HG03025 (cell line): ENCODE data around the gene NOXRED1.

Experiments used
- ATAC-seq: cut with Tn5 transposase; IDR thresholded peaks from one replicate; pipeline ENCODE4 v1.9.1; 2021; ENCODE audit warnings: mild to moderate bottlenecking, moderate library complexity; ENCODE audit not compliant: unreplicated experiment, low FRiP score

Gene NOXRED1

DNA sequence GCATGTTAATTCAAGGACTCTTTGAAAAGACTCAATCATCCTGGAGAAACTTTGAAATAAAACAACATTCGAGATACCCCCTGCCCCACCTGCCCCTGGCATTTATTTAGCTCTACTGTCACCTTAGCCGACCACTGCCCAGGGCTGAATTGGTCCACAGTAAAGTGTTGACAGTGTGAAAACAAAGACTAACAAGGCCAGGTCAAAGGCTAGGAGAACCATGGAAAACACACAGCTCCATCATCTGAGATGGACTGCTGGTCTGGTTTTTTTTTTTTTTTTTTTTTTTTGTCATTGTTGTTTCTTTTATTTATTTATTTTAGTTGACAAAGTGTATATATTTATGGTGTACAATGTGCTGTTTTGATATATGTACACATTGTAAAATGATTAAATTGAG is 76.8 kb downstream of the NOXRED1 start:
- no peak for ATAC-seq

DNA sequence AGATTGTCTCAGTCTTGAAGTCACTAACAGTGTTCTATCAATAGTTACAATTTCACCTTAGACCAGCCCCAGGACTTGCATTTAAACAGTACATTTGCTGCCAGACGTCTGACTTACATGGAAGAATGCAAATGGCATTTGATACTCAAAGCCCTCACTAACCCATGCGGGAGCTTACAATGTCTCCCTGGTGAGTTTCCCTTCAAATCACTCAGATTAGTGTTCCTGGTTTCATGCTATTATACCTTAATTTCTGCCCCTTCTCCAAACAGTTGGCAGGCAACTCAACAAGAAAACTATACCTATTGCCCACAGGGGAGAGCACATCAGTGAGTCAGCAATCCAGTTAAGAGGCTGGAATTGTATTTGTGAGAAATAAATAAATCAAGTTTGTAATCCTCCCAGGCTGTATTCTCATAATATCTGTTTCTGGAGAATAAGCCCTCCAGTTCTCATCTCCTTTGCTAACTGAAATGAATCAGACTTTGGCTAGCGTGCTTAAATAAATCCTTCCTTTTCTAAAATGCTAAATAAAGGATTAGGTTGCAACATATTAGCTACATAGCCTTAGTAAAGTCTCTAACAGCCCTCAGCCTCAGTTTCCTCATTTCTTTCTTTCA is 78.8 kb downstream of the NOXRED1 start:
- ATAC-seq = no peak
